ENCODE data around the gene LCK.

- TF ChIP-seq, protein P1, sequence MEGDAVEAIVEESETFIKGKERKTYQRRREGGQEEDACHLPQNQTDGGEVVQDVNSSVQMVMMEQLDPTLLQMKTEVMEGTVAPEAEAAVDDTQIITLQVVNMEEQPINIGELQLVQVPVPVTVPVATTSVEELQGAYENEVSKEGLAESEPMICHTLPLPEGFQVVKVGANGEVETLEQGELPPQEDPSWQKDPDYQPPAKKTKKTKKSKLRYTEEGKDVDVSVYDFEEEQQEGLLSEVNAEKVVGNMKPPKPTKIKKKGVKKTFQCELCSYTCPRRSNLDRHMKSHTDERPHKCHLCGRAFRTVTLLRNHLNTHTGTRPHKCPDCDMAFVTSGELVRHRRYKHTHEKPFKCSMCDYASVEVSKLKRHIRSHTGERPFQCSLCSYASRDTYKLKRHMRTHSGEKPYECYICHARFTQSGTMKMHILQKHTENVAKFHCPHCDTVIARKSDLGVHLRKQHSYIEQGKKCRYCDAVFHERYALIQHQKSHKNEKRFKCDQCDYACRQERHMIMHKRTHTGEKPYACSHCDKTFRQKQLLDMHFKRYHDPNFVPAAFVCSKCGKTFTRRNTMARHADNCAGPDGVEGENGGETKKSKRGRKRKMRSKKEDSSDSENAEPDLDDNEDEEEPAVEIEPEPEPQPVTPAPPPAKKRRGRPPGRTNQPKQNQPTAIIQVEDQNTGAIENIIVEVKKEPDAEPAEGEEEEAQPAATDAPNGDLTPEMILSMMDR (IDR thresholded peaks at IDR 0.05), result no peak
- TF ChIP-seq, protein P2, sequence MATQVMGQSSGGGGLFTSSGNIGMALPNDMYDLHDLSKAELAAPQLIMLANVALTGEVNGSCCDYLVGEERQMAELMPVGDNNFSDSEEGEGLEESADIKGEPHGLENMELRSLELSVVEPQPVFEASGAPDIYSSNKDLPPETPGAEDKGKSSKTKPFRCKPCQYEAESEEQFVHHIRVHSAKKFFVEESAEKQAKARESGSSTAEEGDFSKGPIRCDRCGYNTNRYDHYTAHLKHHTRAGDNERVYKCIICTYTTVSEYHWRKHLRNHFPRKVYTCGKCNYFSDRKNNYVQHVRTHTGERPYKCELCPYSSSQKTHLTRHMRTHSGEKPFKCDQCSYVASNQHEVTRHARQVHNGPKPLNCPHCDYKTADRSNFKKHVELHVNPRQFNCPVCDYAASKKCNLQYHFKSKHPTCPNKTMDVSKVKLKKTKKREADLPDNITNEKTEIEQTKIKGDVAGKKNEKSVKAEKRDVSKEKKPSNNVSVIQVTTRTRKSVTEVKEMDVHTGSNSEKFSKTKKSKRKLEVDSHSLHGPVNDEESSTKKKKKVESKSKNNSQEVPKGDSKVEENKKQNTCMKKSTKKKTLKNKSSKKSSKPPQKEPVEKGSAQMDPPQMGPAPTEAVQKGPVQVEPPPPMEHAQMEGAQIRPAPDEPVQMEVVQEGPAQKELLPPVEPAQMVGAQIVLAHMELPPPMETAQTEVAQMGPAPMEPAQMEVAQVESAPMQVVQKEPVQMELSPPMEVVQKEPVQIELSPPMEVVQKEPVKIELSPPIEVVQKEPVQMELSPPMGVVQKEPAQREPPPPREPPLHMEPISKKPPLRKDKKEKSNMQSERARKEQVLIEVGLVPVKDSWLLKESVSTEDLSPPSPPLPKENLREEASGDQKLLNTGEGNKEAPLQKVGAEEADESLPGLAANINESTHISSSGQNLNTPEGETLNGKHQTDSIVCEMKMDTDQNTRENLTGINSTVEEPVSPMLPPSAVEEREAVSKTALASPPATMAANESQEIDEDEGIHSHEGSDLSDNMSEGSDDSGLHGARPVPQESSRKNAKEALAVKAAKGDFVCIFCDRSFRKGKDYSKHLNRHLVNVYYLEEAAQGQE (IDR thresholded peaks at IDR 0.05; ENCODE audit: low read depth, low read length), result no peak
- TF ChIP-seq SIN3A (IDR thresholded peaks at IDR 0.05; ENCODE audit: borderline replicate concordance, low read depth, low read length), result no peak
- TF ChIP-seq TAF1 (IDR thresholded peaks at IDR 0.05; ENCODE audit: borderline replicate concordance, low read depth, low read length), result no peak
Measured at GRCh38 chr1:32327204-32327603, 76.1 kb downstream of the LCK start.

Measured in SK-N-SH (cell line).